Progenitor cell of endocrine pancreas (in vitro differentiated cells): ENCODE measurements around the gene ROR1. TPM values are rescaled to one million over a fixed set of nuclear protein-coding genes. Genes with fewer than 3 reads are reported as not detected.
A peak's percentile ranks its signal among the peaks of the same experiment; 100 is the strongest.

Source experiments
- DNase-seq: peaks from one replicate; pipeline ENCODE4 v3.0.0; 2021; ENCODE audit warnings: low spot score; ENCODE audit not compliant: unreplicated experiment
- H3K27ac Mint-ChIP-seq: 2 replicates; pipeline ENCODE4 v1.8.0; 2021; ENCODE audit warnings: mild to moderate bottlenecking, moderate library complexity, mixed read lengths
- H3K27me3 Mint-ChIP-seq: 2 replicates; pipeline ENCODE4 v1.8.0; 2021; ENCODE audit warnings: mixed read lengths
- H3K36me3 Mint-ChIP-seq: 2 replicates; pipeline ENCODE4 v1.8.0; 2022; ENCODE audit warnings: mixed read lengths; ENCODE audit not compliant: insufficient read depth
- H3K4me1 Mint-ChIP-seq: 2 replicates; pipeline ENCODE4 v1.8.0; 2021; ENCODE audit warnings: low read depth, mixed read lengths
- H3K4me3 Mint-ChIP-seq: 2 replicates; pipeline ENCODE4 v1.8.0; 2021; ENCODE audit warnings: low read depth, mild to moderate bottlenecking, moderate library complexity, mixed read lengths
- H3K9me3 Mint-ChIP-seq: 2 replicates; pipeline ENCODE4 v1.8.0; 2021; ENCODE audit warnings: low read depth, mixed read lengths
- total RNA-seq: library from RNA; stranded (reverse); gene quantifications from 2 replicates; pipeline ENCODE4 v1.2.1, GENCODE V29; 2021
- TF ChIP-seq, protein P1 (sequence below): fragments of 200-600 bp; sonication (generic); IDR thresholded peaks from one replicate; pipeline ENCODE4 v1.5.0; 2021; ENCODE audit warnings: antibody characterized with exemption, mild to moderate bottlenecking; ENCODE audit not compliant: unreplicated experiment

ROR1 gene
- total RNA-seq, 1 donor from 2014 or later, result 63.8 TPM

DNA sequence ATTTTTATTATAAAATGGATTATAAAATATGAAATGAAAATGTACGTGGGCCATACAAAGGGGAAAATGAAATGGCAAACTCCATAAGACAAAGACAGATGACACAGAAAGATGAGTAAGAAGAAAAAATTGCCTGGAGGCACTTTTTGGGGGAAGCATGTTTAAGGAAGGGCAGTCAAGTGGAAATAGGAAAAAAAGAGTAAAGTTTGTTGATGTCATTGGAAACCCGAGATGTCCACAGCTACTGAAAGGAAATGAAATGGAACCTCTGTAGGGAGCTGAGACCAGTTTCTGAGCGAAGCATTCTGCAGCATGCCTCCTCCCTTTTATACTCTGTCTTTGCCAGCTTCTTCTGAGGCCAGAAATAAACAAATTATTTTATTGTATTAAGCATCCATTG is 226.2 kb downstream of the ROR1 start:
- peaks cover 8% of the 10 kb centered on the region for H3K36me3 Mint-ChIP-seq
- H3K4me1 Mint-ChIP-seq, result peaks cover 15% of the 10 kb centered on the region
- no peak for DNase-seq
- H3K9me3 Mint-ChIP-seq, result peaks cover 3% of the 10 kb centered on the region
- H3K4me3 Mint-ChIP-seq, result no peak overlapping the region
- H3K27ac Mint-ChIP-seq, result no peak overlapping the region
- TF ChIP-seq, protein P1, sequence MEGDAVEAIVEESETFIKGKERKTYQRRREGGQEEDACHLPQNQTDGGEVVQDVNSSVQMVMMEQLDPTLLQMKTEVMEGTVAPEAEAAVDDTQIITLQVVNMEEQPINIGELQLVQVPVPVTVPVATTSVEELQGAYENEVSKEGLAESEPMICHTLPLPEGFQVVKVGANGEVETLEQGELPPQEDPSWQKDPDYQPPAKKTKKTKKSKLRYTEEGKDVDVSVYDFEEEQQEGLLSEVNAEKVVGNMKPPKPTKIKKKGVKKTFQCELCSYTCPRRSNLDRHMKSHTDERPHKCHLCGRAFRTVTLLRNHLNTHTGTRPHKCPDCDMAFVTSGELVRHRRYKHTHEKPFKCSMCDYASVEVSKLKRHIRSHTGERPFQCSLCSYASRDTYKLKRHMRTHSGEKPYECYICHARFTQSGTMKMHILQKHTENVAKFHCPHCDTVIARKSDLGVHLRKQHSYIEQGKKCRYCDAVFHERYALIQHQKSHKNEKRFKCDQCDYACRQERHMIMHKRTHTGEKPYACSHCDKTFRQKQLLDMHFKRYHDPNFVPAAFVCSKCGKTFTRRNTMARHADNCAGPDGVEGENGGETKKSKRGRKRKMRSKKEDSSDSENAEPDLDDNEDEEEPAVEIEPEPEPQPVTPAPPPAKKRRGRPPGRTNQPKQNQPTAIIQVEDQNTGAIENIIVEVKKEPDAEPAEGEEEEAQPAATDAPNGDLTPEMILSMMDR, result no peak
- no peaks in the 10 kb centered on the region for H3K27me3 Mint-ChIP-seq

DNA sequence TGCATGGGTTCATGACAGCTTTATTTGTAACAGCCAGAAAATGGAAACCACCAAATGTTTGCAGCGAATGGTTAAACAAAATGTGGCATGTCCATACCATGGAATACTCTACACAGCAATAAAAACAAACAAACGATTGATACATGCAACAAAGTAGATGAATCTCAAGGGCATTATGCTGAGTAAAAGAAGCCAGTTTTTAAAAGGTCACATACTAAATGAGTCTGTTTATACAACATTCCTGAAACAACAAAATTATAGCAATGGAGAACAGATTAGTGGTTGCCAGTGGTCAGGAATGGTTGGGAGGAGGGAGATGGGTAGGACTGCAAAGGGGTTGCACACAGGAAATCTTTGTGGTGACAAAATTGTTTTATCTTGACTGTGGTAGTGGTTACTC is 227.2 kb downstream of the ROR1 start:
- Mint-ChIP-seq H3K27ac (no peak overlapping the region), H3K9me3 (peaks cover 3% of the 10 kb centered on the region), H3K36me3 (peaks cover 8% of the 10 kb centered on the region), H3K4me1 (peaks cover 20% of the 10 kb centered on the region), H3K4me3 (no peak overlapping the region), H3K27me3 (no peaks in the 10 kb centered on the region)
- TF ChIP-seq, protein P1, result no peak
- no peak for DNase-seq

DNA sequence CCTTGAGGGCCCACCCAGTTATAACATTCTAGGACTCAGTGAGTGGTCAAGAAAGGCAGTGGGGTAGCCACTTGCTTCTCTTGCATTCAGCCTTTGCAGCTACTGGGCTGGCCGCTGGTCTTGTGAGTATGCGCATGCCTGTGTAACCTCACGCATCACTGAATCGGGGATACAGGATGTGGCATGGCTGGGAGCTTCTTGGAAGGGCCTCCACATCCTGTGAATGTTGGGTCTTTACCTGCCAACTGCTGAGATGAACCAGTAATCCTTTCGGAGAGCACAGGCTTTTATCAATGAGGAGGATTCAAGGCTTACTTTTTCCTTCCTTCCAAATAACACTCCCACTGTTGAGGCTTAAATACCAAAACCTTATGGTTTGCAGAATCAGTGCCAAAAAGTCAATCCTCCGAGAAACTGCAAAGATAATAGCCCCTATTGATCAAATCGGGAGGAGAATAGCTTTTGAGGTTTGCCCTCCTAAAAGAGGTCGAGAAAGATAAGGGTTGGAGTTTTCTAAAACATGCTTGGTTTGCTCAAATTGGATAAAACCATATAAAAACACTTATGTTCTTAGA is 230.7 kb downstream of the ROR1 start:
- TF ChIP-seq, protein P1, result no peak
- H3K4me1 Mint-ChIP-seq, result peaks cover 32% of the 10 kb centered on the region
- H3K27ac Mint-ChIP-seq, result no peak overlapping the region
- H3K27me3 Mint-ChIP-seq, result no peaks in the 10 kb centered on the region
- H3K36me3 Mint-ChIP-seq, result peaks cover 8% of the 10 kb centered on the region
- no peak overlapping the region for H3K4me3 Mint-ChIP-seq
- peaks cover 3% of the 10 kb centered on the region for H3K9me3 Mint-ChIP-seq
- DNase-seq, result no peak

DNA sequence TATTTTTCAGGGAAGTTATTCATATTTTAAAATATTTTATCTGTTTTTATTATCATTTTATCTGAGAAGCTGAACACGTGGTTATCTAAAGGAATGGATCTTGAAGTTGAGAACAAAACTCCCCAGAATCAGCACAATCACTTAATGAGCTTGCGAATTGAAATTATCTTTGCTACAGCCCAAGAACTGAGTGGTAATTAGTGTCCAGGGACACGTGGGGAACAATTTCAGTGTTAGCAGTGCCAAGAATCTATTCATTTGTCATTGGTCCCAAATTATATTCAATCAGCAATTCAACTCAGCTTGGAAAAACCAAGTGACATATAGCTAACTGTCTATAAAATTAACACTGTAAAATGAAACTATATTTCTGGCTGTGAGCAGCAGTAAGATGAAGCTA is 232.0 kb downstream of the ROR1 start:
- Mint-ChIP-seq H3K36me3 (peaks cover 12% of the 10 kb centered on the region), H3K4me1 (peaks cover 33% of the 10 kb centered on the region), H3K4me3 (no peak overlapping the region), H3K9me3 (peaks cover 2% of the 10 kb centered on the region), H3K27ac (no peak overlapping the region), H3K27me3 (no peaks in the 10 kb centered on the region)
- DNase-seq, result no peak
- TF ChIP-seq, protein P1, result no peak

DNA sequence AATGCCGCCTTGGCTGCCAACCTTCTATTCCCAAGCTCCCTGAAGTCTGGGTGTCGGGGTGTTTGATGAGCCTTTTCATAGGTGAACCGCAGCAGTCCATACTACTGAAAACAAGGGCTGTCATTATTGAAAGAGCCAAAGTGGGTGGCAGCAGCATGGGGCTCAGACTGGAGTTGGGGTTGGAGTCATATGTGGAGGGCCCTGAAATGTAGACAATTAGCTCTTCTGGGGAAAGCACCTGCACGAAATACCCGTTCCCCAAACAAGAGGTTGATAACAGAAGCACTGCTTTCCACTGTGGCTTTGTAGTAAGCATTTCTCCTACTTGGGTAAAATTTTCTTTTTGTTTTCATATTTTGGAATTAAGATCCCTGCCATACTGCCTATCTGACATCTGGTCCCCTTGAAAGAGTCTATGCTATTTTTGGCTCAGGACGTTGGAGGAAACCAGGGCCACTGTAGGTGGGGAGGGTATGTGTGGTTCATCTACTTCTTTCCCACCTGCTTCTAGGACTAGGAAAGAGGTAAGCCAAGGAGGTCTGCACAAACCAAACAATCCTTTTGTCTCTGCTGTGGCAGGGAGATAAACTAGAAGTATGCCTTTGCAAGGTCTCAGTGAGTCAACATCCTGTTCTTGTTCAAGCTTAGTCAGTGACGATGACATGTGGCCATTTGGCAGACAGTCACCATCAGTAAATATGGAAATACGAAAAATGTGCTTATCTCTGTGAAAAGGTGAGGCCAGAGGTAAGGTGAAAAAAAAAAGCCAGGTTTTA is 232.6 kb downstream of the ROR1 start:
- Mint-ChIP-seq H3K4me3 (peak overlapping the region; percentile 24), H3K9me3 (no peaks in the 10 kb centered on the region), H3K4me1 (peaks cover 33% of the 10 kb centered on the region), H3K27me3 (no peaks in the 10 kb centered on the region), H3K27ac (peak overlapping the region; percentile 97), H3K36me3 (peaks cover 9% of the 10 kb centered on the region)
- no peak for DNase-seq
- TF ChIP-seq, protein P1, result no peak
